ENCODE data around the gene CCNL2. TPM values are rescaled to one million over a fixed set of nuclear protein-coding genes. Genes with fewer than 3 reads are reported as not detected.

Gene CCNL2
- total and polyA plus RNA-seq, 2 donors (not counting 1 experiment from before 2014, with no cell fraction given) = 263 to 347 TPM

- intact Hi-C loops (cut with micrococcal nuclease) = no loop called here
Measured at GRCh38 chr1:1423245-1423597, 24.1 kb upstream of the CCNL2 start.

More at GRCh38 chr1:1423245-1423597, 24.1 kb upstream of the CCNL2 start:
- TF ChIP-seq EZH2 (IDR thresholded peaks at IDR 0.05; ENCODE audit: borderline replicate concordance, insufficient read depth, low read depth, low read length, poor library complexity, severe bottlenecking) (no peak), CTCF (IDR thresholded peaks at IDR 0.05) (no peak)
- H3K4me3 ChIP-seq (ENCODE audit: control extremely low read depth in 1 of 5, extremely low read depth in 1 of 5, insufficient read depth in 1 of 5, low read depth in 2 of 5, low read length in 4 of 5) = no peak overlapping the region
- peaks cover 5% of the 10 kb centered on the region for H3K4me1 Mint-ChIP-seq
- POLR2A ChIA-PET = no interaction called here
- no peaks in the 10 kb centered on the region for H3K79me2 ChIP-seq (ENCODE audit: control insufficient read depth, insufficient read depth, low read length)
- H4K20me1 ChIP-seq (ENCODE audit: control insufficient read depth, insufficient read depth, low read length, poor library complexity, severe bottlenecking) = no peaks in the 10 kb centered on the region
- H3K27ac ChIP-seq (ENCODE audit: low read length in 2 of 2) = no peak overlapping the region
- ATAC-seq (ENCODE audit: low read depth) = no peak
- no peak overlapping the region for H3K4me3 Mint-ChIP-seq
- no peak overlapping the region for H2AFZ ChIP-seq (ENCODE audit: insufficient read depth, low read depth, low read length, poor library complexity, severe bottlenecking)
- H3K4me1 ChIP-seq (ENCODE audit: control insufficient read depth in 2 of 2, insufficient read depth in 2 of 2, low read length in 2 of 2) = peaks cover 0 to 3% of the 10 kb centered on the region in 2 donors
- peaks cover 0 to 37% (median 6%) of the 10 kb centered on the region in 4 experiments for H3K27me3 ChIP-seq (replicated peaks in 1 of 4; ENCODE audit: control extremely low read depth in 1 of 4, control insufficient read depth in 3 of 4, insufficient read depth in 4 of 4, low read length in 3 of 4)
- H3K9ac ChIP-seq (ENCODE audit: low read length) = no peak overlapping the region
- no peaks in the 10 kb centered on the region for H3K9me3 Mint-ChIP-seq (ENCODE audit: insufficient read depth)
- H3K36me3 ChIP-seq (replicated peaks in 1 of 2; ENCODE audit: control extremely low read depth in 1 of 2, control insufficient read depth in 1 of 2, extremely low read depth in 1 of 2, insufficient read depth in 2 of 2, low read length in 1 of 2) = no peaks in the 10 kb centered on the region
- peaks cover 0 to 7% (median 0%) of the 10 kb centered on the region in 3 donors for H3K9me3 ChIP-seq (ENCODE audit: control extremely low read depth in 1 of 3, control insufficient read depth in 2 of 3, insufficient read depth in 1 of 3, low read length in 2 of 3)
- CTCF ChIA-PET = no interaction called here
- WGBS (ENCODE audit: insufficient coverage) = 92% methylated on average over 5 of the region's 7 CpGs
- H3K27me3 Mint-ChIP-seq = peaks cover 23% of the 10 kb centered on the region
- H3K4me2 ChIP-seq (replicated peaks; ENCODE audit: low read depth, low read length, poor library complexity, severe bottlenecking) = no peak overlapping the region
- no peak overlapping the region for H3K27ac Mint-ChIP-seq
- DNase-seq = no peak
